Measurements from ENCODE around the gene KRTAP10-8.
"Not testable (repeated sequence)": the region's sequence is repeated elsewhere in the genome, so short reads cannot be mapped to it uniquely, and the experiment has no call there.

DNA sequence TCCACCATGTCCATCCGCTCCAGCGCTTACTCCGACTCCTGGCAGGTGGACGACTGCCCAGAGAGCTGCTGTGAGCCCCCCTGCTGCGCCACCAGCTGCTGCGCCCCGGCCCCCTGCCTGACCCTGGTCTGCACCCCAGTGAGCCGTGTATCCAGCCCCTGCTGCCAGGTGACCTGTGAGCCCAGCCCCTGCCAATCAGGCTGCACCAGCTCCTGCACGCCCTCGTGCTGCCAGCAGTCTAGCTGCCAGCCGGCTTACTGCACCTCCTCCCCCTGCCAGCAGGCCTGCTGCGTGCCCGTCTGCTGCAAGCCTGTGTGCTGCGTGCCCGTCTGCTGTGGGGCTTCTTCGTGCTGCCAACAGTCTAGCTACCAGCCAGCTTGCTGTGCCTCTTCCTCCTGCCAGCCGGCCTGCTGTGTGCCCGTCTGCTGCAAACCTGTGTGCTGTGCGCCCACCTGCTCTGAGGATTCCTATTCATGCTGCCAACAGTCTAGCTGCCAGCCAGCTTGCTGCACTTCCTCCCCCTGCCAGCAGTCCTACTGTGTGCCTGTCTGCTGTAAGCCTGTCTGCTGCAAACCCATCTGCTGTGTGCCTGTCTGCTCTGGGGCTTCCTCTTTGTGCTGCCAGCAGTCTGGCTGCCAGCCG, 15.4 kb downstream of the KRTAP10-8 start:
- TF ChIP-seq, protein P1, sequence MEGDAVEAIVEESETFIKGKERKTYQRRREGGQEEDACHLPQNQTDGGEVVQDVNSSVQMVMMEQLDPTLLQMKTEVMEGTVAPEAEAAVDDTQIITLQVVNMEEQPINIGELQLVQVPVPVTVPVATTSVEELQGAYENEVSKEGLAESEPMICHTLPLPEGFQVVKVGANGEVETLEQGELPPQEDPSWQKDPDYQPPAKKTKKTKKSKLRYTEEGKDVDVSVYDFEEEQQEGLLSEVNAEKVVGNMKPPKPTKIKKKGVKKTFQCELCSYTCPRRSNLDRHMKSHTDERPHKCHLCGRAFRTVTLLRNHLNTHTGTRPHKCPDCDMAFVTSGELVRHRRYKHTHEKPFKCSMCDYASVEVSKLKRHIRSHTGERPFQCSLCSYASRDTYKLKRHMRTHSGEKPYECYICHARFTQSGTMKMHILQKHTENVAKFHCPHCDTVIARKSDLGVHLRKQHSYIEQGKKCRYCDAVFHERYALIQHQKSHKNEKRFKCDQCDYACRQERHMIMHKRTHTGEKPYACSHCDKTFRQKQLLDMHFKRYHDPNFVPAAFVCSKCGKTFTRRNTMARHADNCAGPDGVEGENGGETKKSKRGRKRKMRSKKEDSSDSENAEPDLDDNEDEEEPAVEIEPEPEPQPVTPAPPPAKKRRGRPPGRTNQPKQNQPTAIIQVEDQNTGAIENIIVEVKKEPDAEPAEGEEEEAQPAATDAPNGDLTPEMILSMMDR (conservative IDR thresholded peaks at IDR 0.05; ENCODE audit: low read depth in 2 of 2), result not testable (repeated sequence)
- TF ChIP-seq EZH2phosphoT487 (IDR thresholded peaks at IDR 0.05; ENCODE audit: unreplicated experiment); EZH2 (IDR thresholded peaks at IDR 0.05; ENCODE audit: low read depth, unreplicated experiment); POLR2AphosphoS5 (IDR thresholded peaks at IDR 0.05; ENCODE audit: low read depth); REST (IDR thresholded peaks at IDR 0.05; ENCODE audit: unreplicated experiment); JUNB (IDR thresholded peaks at IDR 0.05; ENCODE audit: unreplicated experiment); ZNF462 (CRISPR knock-in tag; IDR thresholded peaks at IDR 0.05); ETS1 (IDR thresholded peaks at IDR 0.05); NANOG (IDR thresholded peaks at IDR 0.05; ENCODE audit: borderline replicate concordance); CREB1 (CRISPR knock-in tag; IDR thresholded peaks at IDR 0.05; ENCODE audit: low read depth); ZNF114 (CRISPR knock-in tag; IDR thresholded peaks at IDR 0.05): not testable (repeated sequence)
